IMR-90 (cell line): ENCODE measurements around the gene CACNA2D1. TPM values are rescaled to one million over a fixed set of nuclear protein-coding genes. Genes with fewer than 3 reads are reported as not detected.

Experiments
- ATAC-seq: fragments of 200-7000 bp; cut with Tn5 transposase; 2 replicates; pipeline ENCODE4 v1.9.1; 2020; ENCODE audit warnings: low read depth, mild to moderate bottlenecking, moderate library complexity
- BruUV-seq: library from RNA; stranded (reverse); fragments of 400-500 nt; replicated peaks from 2 replicates; lab custom pipeline; 2021; lab: Mats Ljungman, UMichigan
- CTCF ChIA-PET: fragments of 300-600 bp; formaldehyde crosslinking; extraction: SDS; loops from one replicate; lab custom pipeline; 2021; ENCODE audit warnings: antibody characterized with exemption; lab: Yijun Ruan, JAX
- POLR2A ChIA-PET: fragments of 300-600 bp; sonication (Branson Sonifier 250); formaldehyde crosslinking; loops from one replicate; lab custom pipeline; 2022; ENCODE audit warnings: antibody characterized with exemption; ENCODE audit not compliant: unreplicated experiment; lab: Charles Lee
- DNase-seq: peaks from one replicate; pipeline ENCODE4 v3.0.0; 2013
- H2AFZ ChIP-seq: replicated peaks from 2 replicates; pipeline ENCODE3; 2013; ENCODE audit warnings: low read length, mild to moderate bottlenecking; ENCODE audit not compliant: poor library complexity
- H2AK5ac ChIP-seq: 2 replicates; pipeline ENCODE4 v1.6.1; 2013; ENCODE audit warnings: low read depth, low read length, inconsistent platforms
- H2AK9ac ChIP-seq: replicated peaks from 2 replicates; pipeline ENCODE3; 2013; ENCODE audit warnings: mild to moderate bottlenecking, low read depth, low read length, moderate library complexity; ENCODE audit not compliant: poor library complexity
- H2BK120ac ChIP-seq: 2 replicates; pipeline ENCODE4 v1.6.1; 2013; ENCODE audit warnings: low read depth, low read length, inconsistent platforms
- H2BK15ac ChIP-seq: 3 replicates; pipeline ENCODE4 v1.6.1; 2013; ENCODE audit warnings: low read depth, low read length, inconsistent platforms
- H2BK20ac ChIP-seq: 2 replicates; pipeline ENCODE4 v1.6.1; 2013; ENCODE audit warnings: low read depth, mild to moderate bottlenecking, inconsistent platforms, low read length, moderate library complexity
- H2BK5ac ChIP-seq: 2 replicates; pipeline ENCODE4 v1.6.1; 2013; ENCODE audit warnings: mild to moderate bottlenecking, low read depth, low read length, inconsistent platforms; ENCODE audit not compliant: poor library complexity, severe bottlenecking
- H3K14ac ChIP-seq: replicated peaks from 2 replicates; pipeline ENCODE4 v1.6.1; 2013; ENCODE audit warnings: low read depth, low read length, inconsistent platforms
- H3K18ac ChIP-seq: 2 replicates; pipeline ENCODE4 v1.6.1; 2013; ENCODE audit warnings: low read depth, low read length, control low read depth
- H3K23ac ChIP-seq: 2 replicates; pipeline ENCODE4 v1.6.1; 2013; ENCODE audit warnings: low read depth, low read length, inconsistent platforms
- H3K27ac ChIP-seq: 2 replicates; pipeline ENCODE4 v1.5.1; 2013; ENCODE audit warnings: mild to moderate bottlenecking, control low read depth, low read length; ENCODE audit not compliant: insufficient read depth
- H3K27me3 ChIP-seq: 2 replicates; pipeline ENCODE4 v1.6.1; 2013; ENCODE audit warnings: low read length; ENCODE audit not compliant: control insufficient read depth, insufficient read depth
- H3K36me3 ChIP-seq: 2 replicates; pipeline ENCODE4 v1.6.1; 2013; ENCODE audit warnings: low read length, mixed read lengths; ENCODE audit not compliant: control insufficient read depth, insufficient read depth
- H3K4ac ChIP-seq: 2 replicates; pipeline ENCODE4 v1.6.1; 2013; ENCODE audit warnings: low read depth, low read length, inconsistent platforms
- H3K4me1 ChIP-seq: 2 replicates; pipeline ENCODE4 v1.6.1; 2013; ENCODE audit warnings: low read length, mixed read lengths; ENCODE audit not compliant: control insufficient read depth, insufficient read depth
- H3K4me2 ChIP-seq: 2 replicates; pipeline ENCODE4 v1.6.1; 2013; ENCODE audit warnings: low read depth, mild to moderate bottlenecking, control low read depth, low read length, moderate library complexity
- H3K4me3 ChIP-seq: 2 replicates; pipeline ENCODE4 v1.5.1; 2013; ENCODE audit warnings: low read depth, mild to moderate bottlenecking, control low read depth, low read length, moderate library complexity; ENCODE audit not compliant: insufficient read depth
- H3K56ac ChIP-seq: 2 replicates; pipeline ENCODE4 v1.6.1; 2013; ENCODE audit warnings: low read length, inconsistent platforms; ENCODE audit not compliant: insufficient read depth; ENCODE audit errors: extremely low read depth
- H3K79me1 ChIP-seq, 2 experiments: 2 replicates each; pipeline ENCODE4 v1.6.1; 2013; ENCODE audit warnings: low read length in 2 of 2, inconsistent platforms in 1 of 2, low read depth in 1 of 2
- H3K9ac ChIP-seq: 2 replicates; pipeline ENCODE4 v1.6.1; 2013; ENCODE audit warnings: low read depth, low read length, control low read depth
- H3K9me1 ChIP-seq: 2 replicates; pipeline ENCODE4 v1.6.1; 2013; ENCODE audit warnings: low read length, inconsistent platforms; ENCODE audit not compliant: insufficient read depth
- H3K9me3 ChIP-seq: 2 replicates; pipeline ENCODE4 v1.6.1; 2013; ENCODE audit warnings: low read length; ENCODE audit not compliant: control insufficient read depth, insufficient read depth
- H4K20me1 ChIP-seq: 2 replicates; pipeline ENCODE4 v1.6.1; 2013; ENCODE audit warnings: low read length, inconsistent platforms; ENCODE audit not compliant: insufficient read depth
- H4K5ac ChIP-seq: 2 replicates; pipeline ENCODE4 v1.6.1; 2013; ENCODE audit warnings: mild to moderate bottlenecking, low read depth, low read length, control low read depth
- H4K8ac ChIP-seq, 2 experiments: 2 replicates each; pipeline ENCODE4 v1.6.1; 2013; ENCODE audit warnings: low read depth in 2 of 2, low read length in 2 of 2, control low read depth in 1 of 2, inconsistent platforms in 1 of 2
- H4K91ac ChIP-seq: 2 replicates; pipeline ENCODE4 v1.6.1; 2013; ENCODE audit warnings: low read depth, low read length, inconsistent platforms; ENCODE audit not compliant: insufficient read depth
- BHLHE40 ChIP-seq: fragments of 150-350 bp; IDR thresholded peaks from 2 replicates; pipeline ENCODE4 v1.6.1; 2016; ENCODE audit warnings: mild to moderate bottlenecking, low read depth, low read length
- CEBPB ChIP-seq: IDR thresholded peaks from 2 replicates; pipeline ENCODE4 v1.6.1; 2012; ENCODE audit warnings: low read depth, low read length, improper control_type of control experiment
- CHD1 ChIP-seq: IDR thresholded peaks from 2 replicates; pipeline ENCODE4 v1.6.1; 2012; ENCODE audit warnings: low read depth, low read length, improper control_type of control experiment
- CTCF ChIP-seq: conservative IDR thresholded peaks from 2 replicates; pipeline ENCODE4 v1.5.1; 2012; ENCODE audit warnings: mild to moderate bottlenecking, low read depth, low read length, improper control_type of control experiment
- ELK1 ChIP-seq: fragments of 150-350 bp; IDR thresholded peaks from 2 replicates; pipeline ENCODE4 v1.6.1; 2016; ENCODE audit warnings: low read depth, mild to moderate bottlenecking, low read length, moderate library complexity, borderline replicate concordance
- FOS ChIP-seq: fragments of 150-350 bp; IDR thresholded peaks from 2 replicates; pipeline ENCODE4 v1.6.1; 2016; ENCODE audit warnings: low read depth, low read length
- MAFK ChIP-seq: IDR thresholded peaks from 2 replicates; pipeline ENCODE4 v1.6.1; 2012; ENCODE audit warnings: low read depth, low read length, improper control_type of control experiment
- MAZ ChIP-seq: IDR thresholded peaks from 2 replicates; pipeline ENCODE4 v1.6.1; 2012; ENCODE audit warnings: low read depth, mild to moderate bottlenecking, low read length, improper control_type of control experiment, moderate library complexity, borderline replicate concordance
- MXI1 ChIP-seq: IDR thresholded peaks from 2 replicates; pipeline ENCODE4 v1.6.1; 2012; ENCODE audit warnings: low read depth, mild to moderate bottlenecking, low read length, moderate library complexity, borderline replicate concordance
- NFE2L2 ChIP-seq: fragments of 150-350 bp; IDR thresholded peaks from 2 replicates; pipeline ENCODE4 v1.6.1; 2016; ENCODE audit warnings: low read depth, mild to moderate bottlenecking, low read length
- POLR2A ChIP-seq: IDR thresholded peaks from 2 replicates; pipeline ENCODE4 v1.6.1; 2012; ENCODE audit warnings: mild to moderate bottlenecking, low read depth, low read length
- RAD21 ChIP-seq: IDR thresholded peaks from 2 replicates; pipeline ENCODE4 v1.6.1; 2012; ENCODE audit warnings: low read length, improper control_type of control experiment
- RCOR1 ChIP-seq: IDR thresholded peaks from 2 replicates; pipeline ENCODE4 v1.6.1; 2012; ENCODE audit warnings: mild to moderate bottlenecking, low read length, improper control_type of control experiment; ENCODE audit not compliant: insufficient replicate concordance
- RFX5 ChIP-seq: IDR thresholded peaks from 2 replicates; pipeline ENCODE4 v1.8.0; 2012; ENCODE audit warnings: low read depth, mild to moderate bottlenecking, low read length, moderate library complexity
- SMC3 ChIP-seq: fragments of 150-350 bp; IDR thresholded peaks from 2 replicates; pipeline ENCODE4 v1.6.1; 2016; ENCODE audit warnings: low read depth, mild to moderate bottlenecking, antibody characterized with exemption, low read length, moderate library complexity
- USF2 ChIP-seq: fragments of 150-350 bp; IDR thresholded peaks from 2 replicates; pipeline ENCODE4 v1.6.1; 2017; ENCODE audit warnings: mild to moderate bottlenecking, antibody characterized with exemption, low read length, low read depth
- dilution Hi-C: fragments of 300-500 bp; cut with HindIII; formaldehyde crosslinking; loops from one replicate; pipeline ENCODE4 v1.14.3; 2018; ENCODE audit warnings: low sequenced_read_pairs; ENCODE audit not compliant: unreplicated experiment
- in situ Hi-C: fragments of 300-500 bp; cut with MboI; formaldehyde crosslinking; loops from 3 replicates; pipeline ENCODE4 v1.14.3; 2019; ENCODE audit warnings: low sequenced_read_pairs, inconsistent platforms, mixed read lengths
- intact Hi-C: fragments of 100-400 bp; cut with micrococcal nuclease; formaldehyde crosslinking; loops from 2 replicates; pipeline ENCODE4 v1.10.0; 2022
- polyA plus RNA-seq, 3 experiments: library from polyadenylated mRNA; depleted of rRNA; stranded (reverse); fragments of >200 nt; gene quantifications; 2 replicates each; pipeline ENCODE4 v1.2.3, GENCODE V29; 2012; ENCODE audit warnings: low replicate concordance in 1 of 3
- total RNA-seq: library from RNA; depleted of rRNA; stranded (reverse); fragments of >200 nt; gene quantifications from 2 replicates; pipeline ENCODE4 v1.2.3, GENCODE V29; 2012

Gene CACNA2D1
- total and polyA plus RNA-seq, 2 of the 4 experiments (the other 2 are of a cell fraction), result 5.8 to 21.9 TPM

GRCh38 chr7:82212466-82212865, 231.1 kb downstream of the CACNA2D1 start:
- Histone ChIP-seq H3K4me1 (no peaks in the 10 kb centered on the region), H3K14ac (no peak overlapping the region; the same call in 1 of the 2 replicates), H3K36me3 (no peaks in the 10 kb centered on the region), H3K4ac (no peak overlapping the region), H2BK20ac (no peak overlapping the region), H2BK5ac (no peak overlapping the region), H4K20me1 (no peaks in the 10 kb centered on the region), H3K18ac (no peak overlapping the region), H2BK120ac (no peak overlapping the region), H2AK5ac (no peak overlapping the region), H2AFZ (no peak overlapping the region), H3K79me1 (peaks cover 0 to 4% of the 10 kb centered on the region in 2 experiments; a peak in 1 of 4 replicates), H3K9me1 (no peaks in the 10 kb centered on the region), H3K27me3 (no peaks in the 10 kb centered on the region), H2AK9ac (no peak overlapping the region), H3K56ac (no peak overlapping the region), H3K9ac (no peak overlapping the region), H4K8ac (no peak overlapping the region), H3K9me3 (no peaks in the 10 kb centered on the region), H3K23ac (no peak overlapping the region), H4K91ac (no peak overlapping the region), H4K5ac (no peak overlapping the region), H3K4me3 (no peak overlapping the region), H3K27ac (no peak overlapping the region), H2BK15ac (no peak overlapping the region), H3K4me2 (no peak overlapping the region)
- TF ChIP-seq MXI1 (no peak), CEBPB (no peak), ELK1 (no peak), POLR2A (no peak), RAD21 (no peak), RFX5 (no peak), BHLHE40 (no peak), CHD1 (no peak), MAZ (no peak), CTCF (no peak), USF2 (no peak), FOS (no peak), MAFK (no peak), NFE2L2 (no peak), SMC3 (no peak), RCOR1 (no peak)
- intact Hi-C loops (no loop called here), dilution Hi-C loops (no loop called here), in situ Hi-C loops (no loop called here)
- CTCF ChIA-PET, result no interaction called here
- POLR2A ChIA-PET, result no interaction called here
- no TSS peak for BruUV-seq
- DNase-seq, result no peak
- ATAC-seq, result no peak
